GM19395 (cell line): Measurements from ENCODE around the gene APBB1IP.
A peak's percentile ranks its signal among the peaks of the same experiment; 100 is the strongest.
"Not testable (repeated sequence)": the region's sequence is repeated elsewhere in the genome, so short reads cannot be mapped to it uniquely, and the experiment has no call there.

ENCODE experiments used
- ATAC-seq: cut with Tn5 transposase; IDR thresholded peaks from one replicate; pipeline ENCODE4 v1.9.1; 2021; ENCODE audit warnings: mild to moderate bottlenecking, moderate library complexity; ENCODE audit not compliant: unreplicated experiment

Gene APBB1IP

DNA sequence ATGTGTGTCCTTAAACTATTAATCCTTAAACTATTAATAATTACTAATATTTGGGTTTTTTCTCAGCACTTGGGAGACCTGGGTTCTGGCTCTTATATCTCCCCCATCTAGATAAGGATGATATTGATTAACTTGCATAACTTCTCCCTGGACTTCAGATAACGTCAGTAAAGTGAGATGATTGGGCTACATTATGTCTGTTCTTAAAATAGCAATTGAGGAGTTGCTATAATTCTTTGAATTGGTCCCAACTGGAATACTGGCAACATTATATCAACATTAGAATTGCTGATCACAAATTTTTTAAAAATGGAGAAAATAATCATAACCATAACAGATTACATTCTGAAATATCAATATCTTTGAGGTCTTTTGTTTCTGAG, 1.9 kb downstream of the APBB1IP start:
- ATAC-seq = no peak

DNA sequence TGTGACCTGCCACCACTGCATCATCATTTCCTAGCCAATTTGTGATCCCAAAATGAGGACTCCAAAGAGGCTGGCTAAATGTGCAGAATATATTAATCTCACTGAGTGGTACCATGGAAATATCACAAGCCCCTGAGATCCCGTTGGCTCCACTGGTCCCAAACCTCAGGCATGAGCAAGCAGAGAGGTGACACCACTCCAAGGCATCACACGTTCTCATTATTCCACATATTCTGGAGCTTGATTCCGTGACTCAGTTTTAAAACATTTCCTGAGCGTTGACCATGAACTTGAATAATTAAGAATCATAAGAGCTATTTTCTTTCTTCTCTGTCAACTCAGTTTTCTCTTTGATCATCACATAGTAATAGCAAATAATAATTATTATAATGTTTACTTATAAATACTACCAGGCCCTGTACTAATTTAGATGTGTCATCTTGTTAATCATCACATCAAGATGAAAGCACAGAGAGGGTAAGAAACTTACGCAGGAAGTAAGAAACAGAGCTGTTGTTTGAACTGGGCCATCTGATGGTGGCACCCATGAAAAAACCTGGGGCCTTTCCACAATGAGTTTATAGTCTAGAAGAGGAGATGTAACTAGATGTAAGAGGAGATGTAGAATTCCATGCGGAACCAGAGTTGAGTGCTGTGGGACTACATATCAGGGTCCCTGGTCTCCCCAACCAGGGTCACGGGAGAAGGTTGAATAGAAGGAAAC, 3.5 kb downstream of the APBB1IP start:
- ATAC-seq = no peak

DNA sequence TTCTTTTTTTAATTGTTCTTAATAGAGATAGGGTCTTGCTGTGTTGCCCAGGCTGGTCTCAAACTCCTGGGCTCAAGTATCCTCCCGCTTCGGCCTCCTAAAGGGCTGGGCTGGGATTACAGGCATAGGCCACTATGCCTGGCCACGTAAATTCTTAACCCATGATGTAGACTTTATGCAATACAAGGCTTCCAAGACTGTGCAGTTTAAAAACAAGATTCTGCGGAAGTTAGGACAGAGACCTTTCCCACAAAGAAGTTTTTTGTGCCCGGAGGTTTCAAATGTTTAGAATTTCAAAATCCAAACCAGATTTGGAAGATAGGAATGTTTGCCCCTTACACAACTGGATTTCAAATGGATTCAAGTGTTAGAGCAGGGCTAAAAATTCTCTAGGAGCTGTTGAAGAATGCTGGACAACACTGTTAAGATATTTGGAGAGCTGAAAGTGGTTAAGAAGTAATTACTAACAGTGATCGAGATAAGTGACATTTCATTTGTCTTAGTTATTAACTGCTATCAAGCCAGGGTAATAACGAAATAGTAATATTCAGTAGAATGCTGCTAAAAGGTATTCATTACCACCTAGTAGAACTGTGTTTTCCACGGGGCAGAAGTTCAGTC, 7.4 kb downstream of the APBB1IP start:
- ATAC-seq = no peak

DNA sequence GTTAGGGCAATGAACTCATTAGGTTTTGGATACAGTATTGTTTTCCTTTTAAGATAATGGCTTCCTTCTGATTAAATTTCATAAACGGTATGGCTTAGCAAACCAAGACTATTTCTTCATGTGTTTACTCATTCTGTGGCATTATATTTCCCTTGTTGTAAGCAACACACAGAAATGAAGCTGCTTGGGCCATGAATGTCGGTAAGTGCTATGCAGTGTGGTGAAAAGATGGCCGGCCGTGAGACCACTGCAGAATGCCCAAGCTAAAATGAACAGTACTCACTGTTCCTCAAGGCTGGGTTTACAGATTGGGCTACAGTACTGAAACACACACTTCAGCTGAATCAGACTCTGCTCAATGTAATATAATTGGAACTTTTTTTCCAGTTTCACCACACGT, 8.1 kb downstream of the APBB1IP start:
- ATAC-seq = no peak

DNA sequence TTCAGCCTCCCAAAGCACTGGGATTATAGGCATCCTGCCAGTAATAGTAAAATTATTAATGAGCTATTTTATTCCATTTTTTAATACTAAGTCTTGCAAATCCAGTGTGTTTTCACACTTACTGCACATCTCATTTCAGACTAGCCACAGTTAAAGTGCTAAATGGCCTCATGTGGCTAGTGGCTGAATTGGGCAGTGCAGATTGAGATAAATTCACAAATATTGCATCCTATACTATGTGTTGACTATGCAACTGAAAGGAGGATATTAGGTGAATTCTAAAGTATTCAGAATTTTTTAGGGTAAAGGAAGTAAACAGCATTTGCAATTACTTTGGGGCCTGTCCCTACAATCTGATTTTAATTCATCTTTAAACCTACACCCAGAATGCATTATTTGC, 10.2 kb downstream of the APBB1IP start:
- ATAC-seq = peak; percentile 43

DNA sequence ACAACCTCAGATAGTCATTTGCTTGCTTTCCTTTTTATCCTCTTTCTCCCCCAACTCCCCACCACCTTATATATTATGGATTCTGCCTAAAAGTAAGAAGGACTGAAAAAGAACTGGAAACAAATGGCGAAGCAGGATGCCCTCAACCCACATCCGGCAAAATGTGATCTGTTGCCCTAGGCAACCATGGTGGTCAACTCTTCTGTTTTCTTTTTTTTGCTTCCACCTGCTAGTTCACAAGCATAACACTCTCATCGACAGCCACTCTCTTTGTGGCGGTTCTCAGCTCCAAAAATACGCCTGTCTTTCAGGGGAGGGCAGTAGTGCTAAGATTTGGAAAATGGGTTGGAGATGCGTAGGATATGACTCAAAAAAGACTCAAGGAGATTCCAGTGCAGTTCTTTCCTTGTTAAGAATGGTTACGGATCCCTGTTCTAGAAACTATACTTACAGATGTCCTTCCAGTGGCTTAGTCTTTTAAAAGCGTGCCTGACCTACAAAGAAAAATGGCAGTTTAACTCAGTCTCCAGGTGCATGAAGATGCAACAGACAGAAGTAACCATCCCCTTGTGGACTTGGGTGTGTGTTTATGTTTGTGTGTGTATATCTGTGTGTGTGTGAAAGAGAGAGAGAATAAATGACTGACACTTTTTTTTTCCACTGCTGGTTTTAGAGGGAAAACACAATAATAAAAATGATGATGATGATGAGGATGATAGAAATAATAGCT, 10.7 kb downstream of the APBB1IP start:
- peak; percentile 92 for ATAC-seq

DNA sequence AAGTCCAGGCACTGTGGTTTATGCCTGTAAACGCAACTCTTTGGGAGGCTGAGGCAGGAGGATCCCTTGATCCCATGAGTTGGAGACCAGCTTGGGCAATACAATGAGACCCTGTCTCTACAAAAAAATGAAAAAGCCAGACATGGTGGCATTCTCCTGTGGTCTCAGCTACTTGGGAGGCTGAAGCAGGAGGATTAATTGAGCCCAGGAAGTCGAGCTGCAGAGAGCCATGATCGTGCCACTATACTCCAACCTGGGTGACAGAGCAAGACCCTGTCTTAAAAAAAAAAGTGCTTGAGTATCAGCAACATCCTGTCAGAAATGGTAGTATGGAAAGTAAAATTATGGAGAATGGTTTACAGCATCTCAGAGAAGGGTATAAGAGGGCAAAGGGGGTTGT, 11.6 kb downstream of the APBB1IP start:
- ATAC-seq = no peak

DNA sequence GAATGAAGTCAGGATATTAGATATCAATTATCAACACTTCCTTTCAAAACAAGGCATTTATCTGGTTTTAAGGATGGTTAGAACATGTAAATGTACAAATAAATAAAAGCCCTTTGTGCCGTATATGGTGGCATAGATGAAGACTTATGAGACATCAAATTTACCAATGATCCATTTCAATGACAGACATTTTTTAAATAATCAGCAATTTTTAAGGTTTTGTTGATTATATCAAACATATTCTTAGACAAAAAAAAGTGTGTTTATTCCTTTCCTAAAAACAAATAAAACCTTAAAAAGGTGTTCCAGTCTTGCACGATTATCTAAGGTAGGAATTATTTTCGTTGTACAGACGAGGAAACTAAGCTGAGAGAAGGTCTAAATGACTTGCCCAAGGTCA, 13.8 kb downstream of the APBB1IP start:
- no peak for ATAC-seq

DNA sequence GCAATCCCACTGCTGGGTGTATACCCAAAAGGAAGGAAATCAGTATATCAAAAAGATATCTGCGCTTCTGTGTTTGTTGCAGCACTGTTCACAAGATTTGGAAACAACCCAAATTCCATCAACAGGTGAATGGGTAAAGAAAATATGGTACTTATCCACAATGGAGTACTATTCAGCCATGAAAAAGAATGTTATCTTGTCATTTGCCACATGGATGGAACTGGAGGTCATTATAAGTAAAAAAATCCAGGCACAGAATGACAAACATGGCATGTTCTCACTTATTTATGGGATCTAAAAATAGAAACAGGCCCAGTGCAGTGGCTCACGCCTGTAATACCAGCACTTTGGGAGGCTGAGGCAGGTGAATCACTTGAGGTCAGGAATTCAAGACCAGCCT, 15.7 kb downstream of the APBB1IP start:
- no peak for ATAC-seq

DNA sequence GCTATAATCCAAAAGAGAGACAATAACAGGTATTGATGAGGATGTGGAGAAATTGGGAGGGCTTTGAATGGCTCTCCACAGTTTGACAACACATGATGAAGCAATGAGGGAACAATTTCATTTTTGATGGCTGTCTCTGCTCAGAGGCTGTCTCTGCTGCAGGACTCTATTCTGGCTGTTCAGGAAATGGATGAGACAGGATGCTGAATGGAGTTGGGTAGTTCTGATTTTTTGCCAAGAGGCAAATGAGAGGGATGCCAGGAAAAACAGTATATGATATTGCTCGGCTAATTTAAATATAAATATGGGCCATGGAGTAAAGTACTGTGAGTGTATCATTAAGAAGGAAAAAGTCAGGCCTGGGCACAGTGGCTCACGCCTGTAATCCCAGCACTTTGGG, 16.8 kb downstream of the APBB1IP start:
- no peak for ATAC-seq

DNA sequence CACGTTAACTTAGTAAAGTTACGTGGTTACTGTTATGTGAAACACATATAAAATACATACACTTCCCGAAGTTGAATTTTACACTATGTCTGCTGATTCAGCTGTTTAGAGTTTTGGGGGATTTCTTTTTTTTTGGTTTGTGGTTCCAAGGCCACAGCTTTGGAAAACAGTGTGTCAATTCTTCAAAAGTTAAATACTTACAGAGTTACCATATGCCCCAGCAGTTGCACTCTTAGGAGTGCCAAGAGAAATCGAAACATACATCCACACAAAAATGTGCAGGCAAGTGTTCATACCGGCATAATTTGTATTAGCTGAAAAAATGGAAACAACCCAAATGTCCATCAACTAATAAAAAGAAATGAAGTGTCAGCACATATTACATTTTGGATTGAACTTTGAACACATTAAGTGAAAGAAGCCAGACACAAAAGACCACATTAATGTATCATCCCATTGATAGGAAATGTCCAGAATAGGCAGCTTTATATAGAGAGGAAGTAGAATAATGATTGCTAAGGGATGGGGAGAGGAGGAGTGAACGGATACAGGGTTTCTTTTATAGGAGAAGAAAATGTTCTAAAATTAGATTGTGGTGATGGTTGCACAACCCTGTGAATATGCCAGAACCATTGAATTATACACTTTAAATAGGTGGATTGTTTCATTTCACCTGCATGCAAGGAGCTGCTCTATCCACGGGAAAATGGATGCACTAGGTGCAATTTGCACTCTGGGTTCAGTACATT, 17.6 kb downstream of the APBB1IP start:
- ATAC-seq = no peak

DNA sequence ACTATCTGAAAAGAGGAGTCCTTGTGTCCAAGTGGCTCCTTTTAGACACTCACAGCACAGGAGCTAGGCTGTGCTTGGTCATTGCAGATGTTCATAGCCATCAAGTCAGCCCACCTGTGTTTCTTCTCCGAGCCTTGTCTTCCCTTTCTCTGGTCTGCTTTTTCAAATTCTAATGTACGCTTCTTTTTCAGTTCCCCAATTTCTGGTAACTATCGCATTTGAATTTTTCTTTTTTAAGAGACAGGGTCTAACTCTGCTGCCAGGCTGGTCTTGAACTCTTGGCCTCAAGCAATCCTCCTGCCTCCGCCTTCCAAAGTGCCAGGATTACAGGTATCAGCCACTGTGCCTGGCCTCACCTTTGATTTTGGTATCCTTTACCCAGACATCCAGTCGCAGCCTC, 18.9 kb downstream of the APBB1IP start:
- peak; percentile 91 for ATAC-seq

DNA sequence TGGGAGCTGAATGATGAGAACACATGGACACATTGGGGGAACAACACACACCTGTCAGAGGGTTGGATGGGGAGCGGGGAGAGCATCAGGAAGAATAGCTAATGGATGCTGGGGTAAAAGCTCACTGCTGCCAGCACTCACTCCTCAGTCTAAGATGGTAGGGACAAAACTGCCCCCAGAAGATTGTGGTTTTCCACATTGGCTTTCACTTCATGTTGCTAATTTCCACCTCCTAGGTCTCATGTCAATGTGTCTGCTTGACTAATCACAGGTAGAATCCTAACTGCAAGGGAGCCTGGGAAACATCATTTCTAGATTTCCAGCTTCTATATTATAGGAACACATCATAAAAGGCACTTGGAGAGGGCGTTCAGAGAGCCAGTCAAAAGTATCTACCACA, 22.6 kb downstream of the APBB1IP start:
- ATAC-seq = no peak

DNA sequence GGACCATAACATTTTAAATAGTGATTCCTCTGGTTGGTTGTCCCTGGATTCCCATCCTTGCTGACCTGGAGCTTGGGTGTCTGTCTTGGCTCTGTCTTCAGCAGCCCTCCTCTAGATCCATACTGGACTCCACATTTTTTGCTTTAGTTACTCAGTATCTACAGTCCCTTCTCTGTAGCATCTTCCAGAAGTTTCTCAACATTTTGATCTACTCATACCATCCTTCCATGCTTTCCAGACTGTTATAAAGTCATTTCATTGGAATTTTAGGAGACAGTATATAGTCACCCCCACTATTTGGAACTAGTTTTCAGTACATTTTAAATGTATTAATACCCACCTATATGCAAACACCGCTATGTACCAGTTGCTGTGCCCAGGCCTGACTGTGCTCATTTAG, 25.8 kb downstream of the APBB1IP start:
- no peak for ATAC-seq

DNA sequence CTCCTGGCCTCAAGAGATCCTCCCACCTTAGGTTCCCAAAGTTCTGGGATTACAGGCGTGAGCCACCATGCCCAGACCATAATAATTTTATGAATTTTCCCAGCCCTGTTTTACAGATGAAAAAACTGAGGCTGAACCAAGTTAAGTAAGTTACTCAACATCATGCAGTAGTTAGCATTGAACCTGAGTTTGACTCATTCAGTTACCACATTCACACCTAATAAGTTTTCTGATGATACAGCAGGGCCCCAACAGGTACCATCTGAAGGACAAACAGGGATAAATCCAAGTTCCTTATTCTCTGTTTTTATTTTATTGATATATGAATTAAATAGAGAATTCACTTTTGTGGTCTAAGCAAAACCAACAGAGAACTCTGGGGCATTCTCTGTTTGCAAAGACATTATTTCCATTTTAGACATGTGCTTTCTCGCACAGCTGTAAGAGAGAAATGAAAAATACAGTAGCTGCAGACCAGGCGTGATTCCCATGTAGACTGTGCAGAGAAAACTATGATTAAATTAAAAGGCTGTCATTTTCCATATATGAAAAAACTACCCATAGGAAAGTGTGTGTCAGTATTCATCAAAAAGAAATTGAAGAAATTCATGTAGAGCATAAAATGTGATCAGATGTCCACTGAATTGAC, 26.6 kb downstream of the APBB1IP start:
- ATAC-seq = peak; percentile 40

DNA sequence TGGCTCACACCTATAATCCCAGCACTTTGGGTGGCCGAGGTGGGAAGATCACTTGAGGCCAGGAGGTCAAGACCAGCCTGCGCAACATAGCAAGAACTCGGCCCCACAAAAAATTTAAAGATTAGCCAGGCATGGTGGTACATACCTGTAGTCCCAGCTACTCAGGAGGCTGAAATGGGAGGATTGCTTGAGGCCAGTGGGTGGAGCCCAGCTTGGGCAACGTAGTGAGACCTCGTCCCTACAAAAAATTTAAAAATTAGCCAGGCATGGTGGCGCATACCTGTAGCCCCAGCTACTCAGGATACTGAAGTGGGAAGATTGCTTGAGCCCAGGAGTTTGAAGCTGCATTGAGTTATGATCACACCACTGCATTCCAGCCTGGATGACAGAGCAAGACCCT, 28.4 kb downstream of the APBB1IP start:
- ATAC-seq = not testable (repeated sequence)

DNA sequence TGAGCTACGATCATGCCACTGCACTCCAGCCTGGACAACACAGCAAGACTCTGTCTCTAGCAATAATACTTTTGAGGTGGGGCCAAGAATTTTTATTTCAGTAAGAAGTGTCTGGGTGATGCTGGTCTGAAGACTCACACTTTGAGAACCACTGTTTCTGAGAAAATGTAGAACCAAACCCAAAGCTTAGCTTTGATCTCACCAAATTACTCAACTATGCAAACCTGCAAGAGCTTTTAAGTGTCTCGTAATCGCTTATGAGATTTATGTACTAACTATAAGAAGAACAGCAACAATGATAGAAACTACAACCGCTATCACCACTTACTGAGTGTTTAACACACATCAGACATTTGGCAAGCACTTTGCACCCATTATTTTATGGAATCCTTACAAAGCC, 29.5 kb downstream of the APBB1IP start:
- ATAC-seq = no peak

DNA sequence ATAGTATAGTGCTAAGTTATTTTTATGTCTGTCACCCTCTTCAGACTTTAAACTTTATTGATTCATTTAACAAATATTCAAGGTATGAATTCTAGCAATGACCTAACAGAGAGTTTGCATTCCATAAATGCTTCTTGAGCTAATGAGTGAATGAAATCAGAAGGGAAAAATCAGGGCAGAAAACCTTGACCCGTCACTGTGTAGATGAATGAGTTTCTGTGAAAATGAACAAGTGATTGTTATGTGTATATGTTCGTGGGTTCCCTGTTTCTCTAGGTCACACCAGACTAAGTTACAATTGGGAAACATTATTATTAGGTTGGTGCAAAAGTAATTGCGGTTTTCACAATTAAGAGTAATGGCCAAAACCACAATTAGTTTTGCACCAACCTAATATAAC, 30.1 kb downstream of the APBB1IP start:
- ATAC-seq = no peak

DNA sequence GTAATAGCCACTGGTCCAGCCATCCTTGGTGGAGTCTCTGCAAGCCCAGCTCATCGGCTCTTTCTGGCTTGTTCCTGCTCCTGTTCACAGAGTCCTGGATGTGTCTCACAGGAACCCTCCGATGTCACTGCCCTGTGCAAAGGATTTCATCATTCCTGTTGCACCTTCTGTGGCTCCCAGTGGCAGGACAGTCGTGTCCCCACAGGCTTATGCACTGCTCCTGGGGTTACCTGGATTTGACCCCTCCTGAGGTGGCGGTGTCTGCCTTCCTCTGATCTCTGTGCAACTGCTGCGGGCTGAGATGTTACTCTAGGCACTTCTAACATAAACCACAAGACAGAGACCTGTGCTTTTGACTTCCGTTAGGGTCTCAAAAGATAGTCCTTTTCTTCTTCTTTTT, 30.6 kb downstream of the APBB1IP start:
- ATAC-seq = peak; percentile 72

DNA sequence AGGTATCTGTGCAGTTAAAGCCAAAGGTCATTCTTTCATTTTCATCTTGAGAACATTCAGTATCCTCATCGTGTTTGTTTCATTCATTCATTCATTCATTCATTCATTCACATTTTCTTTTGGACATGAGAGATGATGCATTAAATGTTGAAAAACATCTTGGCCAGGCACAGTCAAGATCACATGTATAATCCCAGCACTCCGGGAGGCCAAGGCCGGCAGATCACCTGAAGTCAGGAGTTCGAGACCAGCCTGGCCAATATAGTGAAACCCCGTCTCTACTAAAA, 34.3 kb downstream of the APBB1IP start:
- ATAC-seq = no peak

DNA sequence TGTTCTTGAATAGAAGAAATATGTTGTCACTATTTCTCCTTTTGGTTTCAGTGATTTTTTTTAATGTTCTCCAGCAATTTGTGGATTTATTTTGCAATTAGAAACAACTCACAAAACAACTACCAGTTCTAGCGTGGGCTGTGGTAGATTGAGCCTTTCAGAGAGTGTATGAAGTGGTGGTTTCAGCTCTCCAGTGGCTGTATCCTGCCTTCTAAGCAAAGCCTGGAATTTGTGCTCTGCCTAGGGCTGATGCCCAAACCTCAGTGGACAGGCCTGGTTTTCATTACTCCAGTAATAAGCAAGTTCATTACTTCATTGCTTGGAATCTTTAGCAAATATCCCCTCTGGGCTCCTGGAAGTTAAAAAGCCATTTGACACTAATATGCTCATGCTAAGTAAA, 35.9 kb downstream of the APBB1IP start:
- ATAC-seq = no peak
